Fibroblast of skin of left biceps (primary cell): ENCODE data around the gene LDLRAD4.
"Not testable (repeated sequence)": the region's sequence is repeated elsewhere in the genome, so short reads cannot be mapped to it uniquely, and the experiment has no call there.

Source experiments
- DNase-seq, 2 experiments: peaks; one replicate each; pipeline ENCODE4 v3.0.0-alpha.2; 2013; ENCODE audit warnings: low read depth in 2 of 2

Gene LDLRAD4

GRCh38 chr18:13672657-13673056, 454.1 kb downstream of the LDLRAD4 start:
- no peak for DNase-seq

DNA sequence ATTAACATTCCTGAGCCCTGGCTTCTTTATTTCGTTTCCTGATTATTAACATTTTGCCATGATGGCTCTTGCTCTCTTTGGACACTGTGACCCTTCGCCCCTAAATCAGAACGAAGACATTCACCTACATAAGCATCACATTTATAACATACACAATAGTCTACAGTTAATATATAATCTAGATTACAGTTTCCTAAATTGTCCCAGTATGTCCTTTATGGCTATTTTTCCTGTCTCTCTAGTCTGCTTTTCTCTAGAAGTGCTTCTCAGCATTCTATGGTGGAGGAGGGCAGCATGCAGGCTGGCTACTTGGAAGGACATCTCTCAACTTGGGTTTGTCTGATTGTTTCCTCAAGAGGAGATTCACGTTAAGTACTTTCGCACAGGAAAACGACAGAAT, 457.9 kb downstream of the LDLRAD4 start:
- no peak for DNase-seq

DNA sequence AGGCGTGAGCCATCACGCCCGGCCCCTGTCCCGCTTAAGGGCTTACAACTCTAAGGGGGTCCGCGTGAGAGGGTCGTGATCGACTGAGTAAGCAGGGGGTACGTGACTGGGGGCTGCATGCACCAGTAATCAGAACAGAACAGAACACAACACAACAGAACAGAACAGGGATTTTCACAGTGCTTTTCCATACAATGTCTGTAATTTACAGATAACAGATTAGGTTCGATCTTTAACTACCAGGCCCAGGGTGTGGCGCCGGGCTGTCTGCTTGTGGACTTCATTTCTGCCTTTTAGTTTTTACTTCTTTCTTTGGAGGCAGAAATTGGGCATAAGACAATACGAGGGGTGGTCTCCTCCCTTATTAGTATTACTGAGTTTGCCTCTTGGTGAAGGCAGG, 458.8 kb downstream of the LDLRAD4 start:
- not testable (repeated sequence) for DNase-seq

- DNase-seq = no peak
Measured at GRCh38 chr18:13680612-13681011, 462.1 kb downstream of the LDLRAD4 start.

DNA sequence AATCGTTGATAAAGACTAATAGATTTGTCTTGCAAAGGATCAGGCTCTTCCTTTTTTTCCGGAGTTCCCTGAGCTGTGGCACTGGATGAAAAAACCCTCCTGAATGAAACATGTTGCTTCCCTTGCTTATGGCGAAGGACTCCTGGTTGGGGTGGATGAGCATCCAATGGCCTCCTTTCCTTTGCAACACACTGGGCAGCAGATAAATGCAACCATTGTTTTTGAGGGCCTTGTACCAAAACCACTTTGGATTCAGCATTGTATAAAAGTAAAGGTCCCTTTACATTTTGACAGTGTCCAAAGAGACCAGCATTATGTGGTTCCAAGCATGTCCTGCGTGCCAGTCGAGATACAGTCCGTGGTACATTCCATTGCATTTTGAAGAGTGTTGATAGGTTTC, 463.1 kb downstream of the LDLRAD4 start:
- DNase-seq = no peak

GRCh38 chr18:13684546-13684945, 466.0 kb downstream of the LDLRAD4 start:
- DNase-seq = no peak

DNA sequence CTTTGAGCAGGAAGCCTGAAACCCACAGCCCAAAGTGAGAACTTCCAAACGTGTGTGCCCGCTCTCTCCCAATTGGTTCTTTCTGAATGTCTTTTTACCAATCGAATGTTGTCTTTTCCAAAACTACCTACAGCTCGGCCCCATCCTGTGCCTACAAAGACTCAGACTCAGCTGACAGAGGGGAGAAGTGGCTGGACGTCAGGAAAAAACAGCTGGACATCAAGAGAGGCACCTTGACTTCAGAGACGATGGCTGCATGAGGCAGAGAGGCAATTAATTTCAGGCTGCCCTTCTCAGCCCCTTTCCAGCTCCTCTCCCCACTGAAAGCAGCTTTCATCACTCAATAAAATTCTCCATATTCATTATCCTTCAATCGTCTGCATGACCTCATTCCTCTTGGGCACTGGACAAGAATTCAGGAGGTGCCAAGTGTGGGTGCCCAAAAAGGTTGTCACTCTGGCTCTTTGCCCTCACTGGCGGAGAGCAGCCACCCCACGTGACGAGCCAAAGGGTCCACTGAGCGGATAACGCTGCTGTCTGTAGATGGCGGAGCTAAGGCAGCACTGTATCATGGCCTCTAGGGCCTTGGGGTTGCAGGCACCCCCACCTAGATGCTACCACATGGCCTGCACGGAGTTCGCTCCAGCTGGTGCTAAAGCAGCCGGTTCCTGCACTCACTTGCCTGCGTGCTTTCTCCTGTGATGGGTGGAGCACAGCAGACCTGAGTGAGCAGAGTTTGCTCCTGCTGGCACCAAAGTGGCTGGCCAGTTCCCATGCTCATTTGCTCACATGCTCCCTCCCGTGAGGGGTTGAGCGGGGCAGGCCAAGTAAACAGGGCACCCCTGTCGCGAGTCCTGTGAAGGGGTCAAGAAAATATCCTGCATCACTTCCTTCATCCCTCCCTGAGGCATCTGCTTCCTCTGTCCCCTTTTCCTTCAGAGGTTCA, 469.9 kb downstream of the LDLRAD4 start:
- no peak for DNase-seq

DNA sequence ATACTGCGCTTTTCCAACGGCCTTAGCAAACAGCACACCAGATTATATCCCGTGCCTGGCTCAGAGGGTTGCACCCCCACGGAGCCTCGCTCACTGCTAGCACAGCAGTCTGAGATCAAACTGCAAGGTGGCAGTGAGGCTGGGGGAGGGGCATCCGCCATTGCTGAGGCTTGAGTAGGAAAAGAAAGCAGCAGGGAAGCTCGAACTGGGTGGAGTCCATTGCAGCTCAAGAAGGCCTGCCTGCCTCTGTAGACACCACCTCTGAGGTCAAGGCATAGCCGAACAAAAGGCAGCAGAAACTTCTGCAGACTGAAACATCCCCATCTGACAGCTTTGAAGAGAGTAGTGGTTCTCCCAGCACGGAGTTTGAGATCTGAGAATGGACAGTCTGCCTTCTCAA, 471.5 kb downstream of the LDLRAD4 start:
- not testable (repeated sequence) for DNase-seq

DNA sequence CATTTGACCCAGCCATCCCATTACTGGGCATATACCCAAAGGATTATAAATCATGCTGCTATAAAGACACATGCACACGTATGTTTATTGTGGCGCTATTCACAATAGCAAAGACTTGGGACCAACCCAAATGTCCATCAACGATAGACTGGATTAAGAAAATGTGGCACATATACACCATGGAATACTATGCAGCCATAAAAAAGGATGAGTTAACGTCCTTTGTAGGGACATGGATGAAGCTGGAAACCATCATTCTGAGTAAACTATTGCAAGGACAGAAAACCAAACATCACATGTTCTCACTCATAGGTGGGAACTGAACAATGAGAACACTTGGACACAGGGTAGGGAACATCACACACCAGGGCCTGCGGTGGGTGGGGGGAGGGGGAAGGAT, 476.8 kb downstream of the LDLRAD4 start:
- not testable (repeated sequence) for DNase-seq

- no peak for DNase-seq
Measured at GRCh38 chr18:13696961-13697360, 478.4 kb downstream of the LDLRAD4 start.

GRCh38 chr18:13700153-13700552, 481.6 kb downstream of the LDLRAD4 start:
- DNase-seq = no peak
